A673 (cell line): Measurements from ENCODE around the gene KANSL3. TPM values are rescaled to one million over a fixed set of nuclear protein-coding genes. Genes with fewer than 3 reads are reported as not detected.

Experiments
- BruUV-seq: library from RNA; stranded (reverse); fragments of 400-500 nt; replicated peaks from 2 replicates; lab custom pipeline; 2021; lab: Mats Ljungman, UMichigan
- CTCF ChIA-PET: fragments of 300-600 bp; sonication (Branson Sonifier 250); formaldehyde crosslinking; loops from one replicate; lab custom pipeline; 2022; ENCODE audit warnings: antibody characterized with exemption; lab: Charles Lee
- POLR2A ChIA-PET: fragments of 300-600 bp; sonication (Branson Sonifier 250); formaldehyde crosslinking; loops from one replicate; lab custom pipeline; 2022; ENCODE audit warnings: antibody characterized with exemption; ENCODE audit not compliant: low non-redundant PET; lab: Charles Lee
- DNase-seq: peaks from one replicate; pipeline ENCODE4 v3.0.0-alpha.2; 2015; ENCODE audit warnings: low spot score
- H3K27ac ChIP-seq: fragments of 200-600 bp; sonication (generic); 2 replicates; pipeline ENCODE4 v1.5.1; 2016; ENCODE audit warnings: mixed run types, low read depth, mild to moderate bottlenecking, mixed read lengths, antibody characterized with exemption, low read length; ENCODE audit not compliant: poor library complexity, severe bottlenecking
- H3K27me3 ChIP-seq: fragments of 200-600 bp; sonication (generic); replicated peaks from 2 replicates; pipeline ENCODE4 v1.6.1; 2017; ENCODE audit warnings: mixed run types, low read depth, mild to moderate bottlenecking, mixed read lengths, antibody characterized with exemption, low read length; ENCODE audit not compliant: insufficient read depth, poor library complexity
- H3K36me3 ChIP-seq: fragments of 200-600 bp; sonication (generic); 2 replicates; pipeline ENCODE4 v1.6.1; 2016; ENCODE audit warnings: mixed run types, mild to moderate bottlenecking, mixed read lengths, antibody characterized with exemption, low read length; ENCODE audit not compliant: insufficient read depth, poor library complexity, severe bottlenecking
- H3K4me1 ChIP-seq: fragments of 200-600 bp; sonication (generic); 2 replicates; pipeline ENCODE4 v1.6.1; 2017; ENCODE audit warnings: mixed run types, mild to moderate bottlenecking, mixed read lengths, antibody characterized with exemption, low read length; ENCODE audit not compliant: insufficient read depth, poor library complexity, severe bottlenecking
- H3K4me3 ChIP-seq: fragments of 200-600 bp; sonication (generic); 2 replicates; pipeline ENCODE4 v1.5.1; 2016; ENCODE audit warnings: low read depth, mixed run types, mild to moderate bottlenecking, mixed read lengths, low read length; ENCODE audit not compliant: poor library complexity, severe bottlenecking
- H3K9me3 ChIP-seq: fragments of 200-600 bp; sonication (generic); 2 replicates; pipeline ENCODE4 v1.6.1; 2016; ENCODE audit warnings: mixed run types, low read depth, mild to moderate bottlenecking, mixed read lengths, antibody characterized with exemption, low read length; ENCODE audit not compliant: poor library complexity, severe bottlenecking
- CTCF ChIP-seq: fragments of 300-800, 200-600 bp; sonication (generic); conservative IDR thresholded peaks from 2 replicates; pipeline ENCODE4 v1.5.1; 2017; ENCODE audit warnings: low read depth, mild to moderate bottlenecking, antibody characterized with exemption, low read length, moderate library complexity, mixed read lengths
- EZH2 ChIP-seq: fragments of 200-600 bp; sonication (generic); IDR thresholded peaks from 2 replicates; pipeline ENCODE4 v1.6.1; 2017; ENCODE audit warnings: borderline replicate concordance, low read depth, mild to moderate bottlenecking, mixed read lengths, antibody characterized with exemption, low read length; ENCODE audit not compliant: poor library complexity, severe bottlenecking
- intact Hi-C: fragments of 100-400 bp; cut with micrococcal nuclease; formaldehyde crosslinking; loops from one replicate; pipeline ENCODE4 v1.10.0; 2022; ENCODE audit not compliant: unreplicated experiment
- total RNA-seq: library from RNA; stranded (reverse); gene quantifications from 2 replicates; pipeline ENCODE4 v1.2.3, GENCODE V29; 2021

KANSL3 gene
- total RNA-seq, 1 experiment from 2014 or later = 71.8 TPM

GRCh38 chr2:96548558-96549465, 89.3 kb downstream of the KANSL3 start:
- H3K36me3 ChIP-seq = no peaks in the 10 kb centered on the region
- H3K9me3 ChIP-seq = no peaks in the 10 kb centered on the region
- H3K4me1 ChIP-seq = no peaks in the 10 kb centered on the region
- no peak for DNase-seq
- ChIA-PET CTCF (interaction anchor here (0.6 kb wide), 1 partner anchor 139 kb away, joined by 5 read pairs; no protein-coding TSS in a partner anchor), POLR2A (no interaction called here)
- TF ChIP-seq CTCF (no peak), EZH2 (no peak)
- H3K27ac ChIP-seq = no peak overlapping the region
- no peaks in the 10 kb centered on the region for H3K27me3 ChIP-seq
- BruUV-seq = no TSS peak
- no peak overlapping the region for H3K4me3 ChIP-seq
- intact Hi-C loops = no loop called here

- intact Hi-C loops = no loop called here
- Histone ChIP-seq H3K9me3 (no peaks in the 10 kb centered on the region), H3K27ac (no peak overlapping the region), H3K4me1 (no peaks in the 10 kb centered on the region), H3K27me3 (no peaks in the 10 kb centered on the region), H3K4me3 (no peak overlapping the region), H3K36me3 (no peaks in the 10 kb centered on the region)
- no peak for DNase-seq
- TF ChIP-seq EZH2 (no peak), CTCF (no peak)
- ChIA-PET CTCF (interaction anchor here (0.6 kb wide), 1 partner anchor 138 kb away, joined by 5 read pairs; no protein-coding TSS in a partner anchor), POLR2A (no interaction called here)
- no TSS peak for BruUV-seq
Observed at GRCh38 chr2:96547731-96548171, 90.4 kb downstream of the KANSL3 start.

GRCh38 chr2:96547203-96547641, 90.9 kb downstream of the KANSL3 start:
- no peak overlapping the region for H3K27ac ChIP-seq
- POLR2A ChIA-PET = no interaction called here
- H3K36me3 ChIP-seq = no peaks in the 10 kb centered on the region
- no peaks in the 10 kb centered on the region for H3K27me3 ChIP-seq
- TF ChIP-seq EZH2 (no peak), CTCF (no peak)
- no peak for DNase-seq
- no peaks in the 10 kb centered on the region for H3K9me3 ChIP-seq
- intact Hi-C loops = no loop called here
- no TSS peak for BruUV-seq
- no peak overlapping the region for H3K4me3 ChIP-seq
- CTCF ChIA-PET = no interaction called here
- H3K4me1 ChIP-seq = no peaks in the 10 kb centered on the region
